H1 (cell line): ENCODE data around the gene CADM1. TPM values are rescaled to one million over a fixed set of nuclear protein-coding genes. Genes with fewer than 3 reads are reported as not detected.

Experiments
- CTCF ChIA-PET: fragments of 300-600 bp; sonication (Branson Sonifier 250); formaldehyde crosslinking; loops from one replicate; lab custom pipeline; 2021; ENCODE audit not compliant: partially characterized antibody; lab: Charles Lee
- POLR2A ChIA-PET: fragments of 300-600 bp; sonication (Branson Sonifier 250); formaldehyde crosslinking; loops from one replicate; lab custom pipeline; 2021; ENCODE audit warnings: inconsistent platforms; ENCODE audit not compliant: partially characterized antibody; lab: Charles Lee
- DNase-seq, 2 experiments: peaks; one replicate each; pipeline versions ENCODE4 v3.0.0 to v3.0.0-alpha.2; 2010 to 2022; ENCODE audit warnings: low spot score in 2 of 2, low read depth in 1 of 2, mixed read lengths in 1 of 2
- FAIRE-seq: peaks from 2 replicates; lab custom pipeline; 2011; peaks lifted over from hg19 to GRCh38; lab: Jason Lieb, UNC
- H2AFZ ChIP-seq: 2 replicates; pipeline ENCODE4 v1.8.1; 2012; ENCODE audit warnings: low read length, inconsistent platforms
- H2AK5ac ChIP-seq: 2 replicates; pipeline ENCODE4 v1.6.1; 2013; ENCODE audit warnings: low read depth, low read length
- H2BK120ac ChIP-seq: replicated peaks from 2 replicates; pipeline ENCODE3; 2013; ENCODE audit warnings: low read depth, low read length, inconsistent platforms
- H2BK12ac ChIP-seq: 2 replicates; pipeline ENCODE4 v1.6.1; 2013; ENCODE audit warnings: low read depth, low read length
- H2BK15ac ChIP-seq: 2 replicates; pipeline ENCODE4 v1.6.1; 2013; ENCODE audit warnings: low read length
- H2BK20ac ChIP-seq: 2 replicates; pipeline ENCODE4 v1.6.1; 2013; ENCODE audit warnings: low read length
- H2BK5ac ChIP-seq: 2 replicates; pipeline ENCODE4 v1.6.1; 2013; ENCODE audit warnings: low read depth, low read length
- H3K14ac ChIP-seq: 2 replicates; pipeline ENCODE4 v1.6.1; 2013; ENCODE audit warnings: inconsistent platforms; ENCODE audit not compliant: insufficient read length
- H3K18ac ChIP-seq: 2 replicates; pipeline ENCODE4 v1.6.1; 2013; ENCODE audit warnings: low read length; ENCODE audit errors: extremely low read depth
- H3K23ac ChIP-seq: 2 replicates; pipeline ENCODE4 v1.6.1; 2013; ENCODE audit warnings: inconsistent platforms; ENCODE audit not compliant: insufficient read length
- H3K23me2 ChIP-seq: 2 replicates; pipeline ENCODE4 v1.6.1; 2013; ENCODE audit warnings: low read depth, low read length
- H3K27ac ChIP-seq: 2 replicates; pipeline ENCODE4 v1.6.1; 2011; ENCODE audit warnings: low read depth, low read length, inconsistent platforms
- H3K27me3 ChIP-seq, 4 experiments: replicated peaks in 1 of 4; 1 replicate in 1 of 4; 2 replicates in 3 of 4; pipeline versions ENCODE4 v1.6.1 to v1.8.1; 2011 to 2013; ENCODE audit warnings: low read length in 3 of 4, mild to moderate bottlenecking in 3 of 4, inconsistent platforms in 2 of 4, mixed read lengths in 2 of 4, moderate library complexity in 1 of 4; ENCODE audit not compliant: control insufficient read depth in 3 of 4, insufficient read depth in 3 of 4; ENCODE audit errors: extremely low read depth in 1 of 4
- H3K36me3 ChIP-seq, 4 experiments: 2 replicates each; pipeline versions ENCODE4 v1.6.1 to v1.8.1; 2011 to 2013; ENCODE audit warnings: mild to moderate bottlenecking in 4 of 4, low read length in 3 of 4, moderate library complexity in 2 of 4, control low read depth in 1 of 4, inconsistent platforms in 1 of 4; ENCODE audit not compliant: insufficient read depth in 4 of 4, control insufficient read depth in 2 of 4
- H3K4ac ChIP-seq: replicated peaks from 2 replicates; pipeline ENCODE3; 2013; ENCODE audit warnings: low read length, low read depth, mixed read lengths, inconsistent platforms; ENCODE audit not compliant: insufficient read length
- H3K4me1 ChIP-seq, 4 experiments: replicated peaks in 1 of 4; 1 replicate in 1 of 4; 2 replicates in 3 of 4; pipeline versions ENCODE4 v1.6.1 to v1.8.1; 2011 to 2013; ENCODE audit warnings: low read length in 3 of 4, inconsistent platforms in 2 of 4, mixed read lengths in 1 of 4; ENCODE audit not compliant: insufficient read depth in 4 of 4, control insufficient read depth in 3 of 4
- H3K4me2 ChIP-seq, 2 experiments: 2 replicates each; pipeline versions ENCODE4 v1.6.1 to v1.8.1; 2011 to 2013; ENCODE audit warnings: low read depth in 2 of 2, low read length in 2 of 2, control low read depth in 1 of 2, inconsistent platforms in 1 of 2, mild to moderate bottlenecking in 1 of 2; ENCODE audit not compliant: insufficient read depth in 1 of 2
- H3K4me3 ChIP-seq, 4 experiments: fragments of 200-600, 300-600 bp in 1 of 4; sonication (generic), shearing (Covaris generic), sonication (Bioruptor Twin) in 1 of 4; 2 replicates each; pipeline versions ENCODE4 v1.5.1 to v1.8.1; 2011 to 2016; ENCODE audit warnings: low read length in 4 of 4, low read depth in 3 of 4, control low read depth in 2 of 4, inconsistent platforms in 2 of 4, mild to moderate bottlenecking in 2 of 4, mixed read lengths in 1 of 4, moderate library complexity in 1 of 4; ENCODE audit not compliant: insufficient read depth in 2 of 4; ENCODE audit errors: extremely low read depth in 1 of 4
- H3K56ac ChIP-seq: replicated peaks from 2 replicates; pipeline ENCODE3; 2013; ENCODE audit warnings: low read depth, mild to moderate bottlenecking, mixed read lengths, low read length, inconsistent platforms; ENCODE audit not compliant: insufficient read length
- H3K79me1 ChIP-seq: 2 replicates; pipeline ENCODE4 v1.6.1; 2013; ENCODE audit warnings: low read depth, low read length, control low read depth
- H3K79me2 ChIP-seq, 2 experiments: 2 replicates each; pipeline versions ENCODE4 v1.6.1 to v1.8.1; 2012 to 2013; ENCODE audit warnings: low read length in 2 of 2, mild to moderate bottlenecking in 2 of 2, inconsistent platforms in 1 of 2; ENCODE audit not compliant: insufficient read depth in 2 of 2, control insufficient read depth in 1 of 2
- H3K9ac ChIP-seq, 4 experiments: replicated peaks in 1 of 4; 1 replicate in 1 of 4; 2 replicates in 3 of 4; pipeline versions ENCODE4 v1.6.1 to v1.8.1; 2011 to 2013; ENCODE audit warnings: low read depth in 3 of 4, low read length in 3 of 4, control low read depth in 2 of 4, mild to moderate bottlenecking in 2 of 4, moderate library complexity in 2 of 4, inconsistent platforms in 1 of 4; ENCODE audit errors: extremely low read depth in 1 of 4
- H3K9me3 ChIP-seq, 2 experiments: 2 replicates each; pipeline versions ENCODE4 v1.6.1 to v1.8.1; 2012 to 2013; ENCODE audit warnings: mild to moderate bottlenecking in 2 of 2, moderate library complexity in 2 of 2, control low read depth in 1 of 2, inconsistent platforms in 1 of 2, low read depth in 1 of 2, low read length in 1 of 2, mixed read lengths in 1 of 2; ENCODE audit not compliant: insufficient read depth in 2 of 2
- H4K20me1 ChIP-seq, 2 experiments: replicated peaks in 1 of 2; 2 replicates each; pipeline versions ENCODE3 to v1.8.1; 2011 to 2013; ENCODE audit warnings: inconsistent platforms in 2 of 2, low read length in 2 of 2, mild to moderate bottlenecking in 1 of 2; ENCODE audit not compliant: insufficient read depth in 2 of 2, control insufficient read depth in 1 of 2
- H4K5ac ChIP-seq: 2 replicates; pipeline ENCODE4 v1.6.1; 2013; ENCODE audit warnings: low read length, low read depth, mixed read lengths, inconsistent platforms; ENCODE audit not compliant: insufficient read length
- H4K8ac ChIP-seq: 2 replicates; pipeline ENCODE4 v1.8.0; 2013; ENCODE audit warnings: mild to moderate bottlenecking, moderate library complexity, low read length, inconsistent platforms; ENCODE audit not compliant: insufficient read depth; ENCODE audit errors: extremely low read depth
- H4K91ac ChIP-seq: replicated peaks from 2 replicates; pipeline ENCODE3; 2013; ENCODE audit warnings: low read length, mixed read lengths, inconsistent platforms; ENCODE audit not compliant: insufficient read length
- ASH2L ChIP-seq: fragments of 200-600, 300-600 bp; sonication (generic); IDR thresholded peaks from one replicate; pipeline ENCODE4 v1.7.1; 2017; ENCODE audit warnings: low read length
- CHD2 ChIP-seq: IDR thresholded peaks from 2 replicates; pipeline ENCODE4 v1.6.1; 2012; ENCODE audit warnings: low read length, improper control_type of control experiment
- EP300 ChIP-seq, 2 experiments: IDR thresholded peaks; 1 replicate in 1 of 2; 2 replicates in 1 of 2; pipeline ENCODE4 v1.6.1; 2011 to 2012; ENCODE audit warnings: low read depth in 2 of 2, low read length in 2 of 2, mild to moderate bottlenecking in 2 of 2, borderline replicate concordance in 1 of 2, inconsistent platforms in 1 of 2, moderate library complexity in 1 of 2
- EZH2 ChIP-seq: fragments of 200-600 bp; sonication (generic); IDR thresholded peaks from 2 replicates; pipeline ENCODE4 v1.7.1; 2012; ENCODE audit warnings: low read depth, mild to moderate bottlenecking, moderate library complexity, low read length, inconsistent platforms; ENCODE audit not compliant: severe bottlenecking
- GABPA ChIP-seq: IDR thresholded peaks from 2 replicates; pipeline ENCODE4 v1.6.1; 2011; ENCODE audit warnings: mild to moderate bottlenecking, low read length, moderate library complexity, borderline replicate concordance; ENCODE audit not compliant: insufficient read depth
- HDAC6 ChIP-seq: IDR thresholded peaks from one replicate; pipeline ENCODE4 v1.7.1; 2012; ENCODE audit warnings: low read depth, mild to moderate bottlenecking, inconsistent platforms, low read length, moderate library complexity
- NRF1 ChIP-seq: IDR thresholded peaks from 2 replicates; pipeline ENCODE4 v1.6.1; 2011; ENCODE audit warnings: mild to moderate bottlenecking, low read depth, low read length, improper control_type of control experiment
- RFX5 ChIP-seq: IDR thresholded peaks from 2 replicates; pipeline ENCODE4 v1.6.1; 2011; ENCODE audit warnings: low read depth, low read length, improper control_type of control experiment, borderline replicate concordance
- RXRA ChIP-seq: IDR thresholded peaks from 2 replicates; pipeline ENCODE4 v1.6.1; 2011; ENCODE audit warnings: low read depth, mild to moderate bottlenecking, low read length, moderate library complexity; ENCODE audit not compliant: insufficient read depth
- TCF12 ChIP-seq: IDR thresholded peaks from 2 replicates; pipeline ENCODE4 v1.6.1; 2011; ENCODE audit warnings: low read depth, mild to moderate bottlenecking, low read length
- WGBS, 2 experiments: shearing (Covaris generic) in 1 of 2; methylation state at CpG; one replicate each; pipeline versions ENCODE4 v1.1.6 to v1.1.7; 2013 to 2015; ENCODE audit warnings: low lambda C conversion rate in 2 of 2, mixed read lengths in 2 of 2, inconsistent platforms in 1 of 2, low coverage in 1 of 2, missing lambda C conversion rate in 1 of 2; ENCODE audit not compliant: insufficient replicate concordance in 2 of 2, insufficient coverage in 1 of 2, insufficient read length in 1 of 2; ENCODE audit errors: extremely low coverage in 1 of 2, missing lambda C conversion rate in 1 of 2; 5-methylcytosine and 5-hydroxymethylcytosine counted together
- polyA plus RNA-seq, 7 experiments: library from polyadenylated mRNA; depleted of rRNA in 3 of 7; stranded (reverse) in 5 of 7; unstranded in 2 of 7; fragments of >200 nt in 5 of 7; fragments of 200-250 nt in 2 of 7; gene quantifications; 1 replicate in 5 of 7; 2 replicates in 1 of 7; 4 replicates in 1 of 7; pipeline versions ENCODE4 v1.2.1 to v1.2.3, GENCODE V29; 2011 to 2013; ENCODE audit warnings: missing spikeins in 2 of 7, mixed read lengths in 2 of 7
- total RNA-seq: library from RNA; stranded (reverse); fragmentation: NEBNext Ultra II Directional; extraction: Animal tissue kit (Norgen Biotek cat#: 25700); gene quantifications from 2 replicates; pipeline ENCODE4 v1.2.1, GENCODE V29; 2021
- TF ChIP-seq, protein P1 (sequence below): IDR thresholded peaks from 2 replicates; pipeline ENCODE4 v1.6.1; 2011; ENCODE audit warnings: low read length, improper control_type of control experiment

CADM1 gene
- total and polyA plus RNA-seq, 2 of the 8 experiments (the other 6 are each of a cell fraction or from before 2014, with no cell fraction given): 8.3 to 25.3 TPM

DNA sequence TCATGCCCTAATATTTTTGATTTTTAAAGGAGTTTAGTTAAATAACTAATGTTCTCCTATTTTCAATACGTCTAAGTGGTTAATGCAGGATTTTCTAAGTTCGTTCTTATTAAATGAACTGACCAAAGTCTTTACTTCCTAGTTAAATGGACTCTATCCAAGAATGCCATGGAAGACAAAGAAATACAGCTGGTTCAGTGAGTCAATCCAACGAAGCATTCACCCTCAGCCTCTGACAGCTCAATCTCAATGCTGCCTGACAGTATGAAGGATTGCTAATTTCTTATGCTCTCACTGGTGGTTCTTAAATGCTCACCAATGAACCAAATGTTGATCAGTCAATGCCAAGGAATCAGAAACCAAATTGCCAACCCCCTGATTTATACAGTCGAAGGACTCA is 219.4 kb downstream of the CADM1 start:
- H2AFZ ChIP-seq: no peak overlapping the region
- FAIRE-seq (no peak), DNase-seq (no peak)
- H2BK15ac ChIP-seq: no peak overlapping the region
- peak overlapping the region in 1 of 4 experiments; percentile 34; a peak in 1 of 7 replicates for H3K9ac ChIP-seq
- H3K4me1 ChIP-seq: no peaks in the 10 kb centered on the region; a peak in 1 of 7 replicates
- H3K9me3 ChIP-seq: no peaks in the 10 kb centered on the region
- no peaks in the 10 kb centered on the region for H3K27me3 ChIP-seq
- H2BK5ac ChIP-seq: no peak overlapping the region
- H3K4me3 ChIP-seq: no peak overlapping the region
- H3K4me2 ChIP-seq: no peak overlapping the region
- H3K4ac ChIP-seq: no peak overlapping the region
- no peak overlapping the region for H3K14ac ChIP-seq
- H3K27ac ChIP-seq: no peak overlapping the region
- H2AK5ac ChIP-seq: no peak overlapping the region
- ChIA-PET POLR2A (no interaction called here), CTCF (no interaction called here)
- H3K23me2 ChIP-seq: no peaks in the 10 kb centered on the region
- H3K56ac ChIP-seq: no peak overlapping the region
- H3K23ac ChIP-seq: no peak overlapping the region
- H3K79me1 ChIP-seq: no peaks in the 10 kb centered on the region
- H4K5ac ChIP-seq: no peak overlapping the region
- no peak overlapping the region for H2BK12ac ChIP-seq
- no peaks in the 10 kb centered on the region for H3K79me2 ChIP-seq
- no peak overlapping the region for H4K91ac ChIP-seq
- H4K20me1 ChIP-seq: no peaks in the 10 kb centered on the region
- no peak overlapping the region for H4K8ac ChIP-seq
- 88% methylated on average over 4 of the region's 4 CpGs; no CpG with 5 or more reads in 1 of the 2 experiments for WGBS, 2 experiments
- no peaks in the 10 kb centered on the region for H3K36me3 ChIP-seq
- no peak overlapping the region for H3K18ac ChIP-seq
- H2BK120ac ChIP-seq: no peak overlapping the region
- no peak overlapping the region for H2BK20ac ChIP-seq
- TF ChIP-seq EZH2 (no peak), CHD2 (no peak), NRF1 (no peak), GABPA (no peak), ASH2L (no peak), RXRA (no peak), TCF12 (no peak), HDAC6 (no peak), EP300 (IDR thresholded peaks at IDR 0.05; ENCODE audit: borderline replicate concordance in 1 of 2, low read depth in 2 of 2, low read length in 2 of 2) (no peak), RFX5 (no peak)
- TF ChIP-seq, protein P1, sequence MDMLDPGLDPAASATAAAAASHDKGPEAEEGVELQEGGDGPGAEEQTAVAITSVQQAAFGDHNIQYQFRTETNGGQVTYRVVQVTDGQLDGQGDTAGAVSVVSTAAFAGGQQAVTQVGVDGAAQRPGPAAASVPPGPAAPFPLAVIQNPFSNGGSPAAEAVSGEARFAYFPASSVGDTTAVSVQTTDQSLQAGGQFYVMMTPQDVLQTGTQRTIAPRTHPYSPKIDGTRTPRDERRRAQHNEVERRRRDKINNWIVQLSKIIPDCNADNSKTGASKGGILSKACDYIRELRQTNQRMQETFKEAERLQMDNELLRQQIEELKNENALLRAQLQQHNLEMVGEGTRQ: no peak
